DMS114 treated with DMSO at 0.1 percent for 48 hours (cell line): ENCODE data around the gene CXorf49.
"Not testable (repeated sequence)": the region's sequence is repeated elsewhere in the genome, so short reads cannot be mapped to it uniquely, and the experiment has no call there.

Experiments used
- DNase-seq: peaks from one replicate; lab custom pipeline; 2025; ENCODE audit not compliant: unreplicated experiment; lab: John Stamatoyannopoulos, UW

CXorf49 gene

GRCh38 chrX:71718185-71718584 is at the start of gene CXorf49:
Gene CXorf49 (minus strand): TSS chrX:71718285. CDS start chrX:71718151, 134 bp downstream.
- not testable (repeated sequence) for DNase-seq

GRCh38 chrX:71767134-71767533 is 49.0 kb upstream of the CXorf49 start:
- not testable (repeated sequence) for DNase-seq

GRCh38 chrX:71765613-71766012 is 47.5 kb upstream of the CXorf49 start:
- not testable (repeated sequence) for DNase-seq

- DNase-seq: not testable (repeated sequence)
Measured at GRCh38 chrX:71764832-71765231, 46.7 kb upstream of the CXorf49 start.

GRCh38 chrX:71763049-71763448 is 45.0 kb upstream of the CXorf49 start, which contains the start of gene CXorf49B:
Gene CXorf49B (plus strand): TSS chrX:71763349. CDS start chrX:71763424, 75 bp downstream.
- DNase-seq: not testable (repeated sequence)

- DNase-seq: not testable (repeated sequence)
Measured at GRCh38 chrX:71760688-71761281, 42.7 kb upstream of the CXorf49 start.

GRCh38 chrX:71720289-71720886 is 2.3 kb upstream of the CXorf49 start:
- DNase-seq: not testable (repeated sequence)

GRCh38 chrX:71719195-71719594 is 1.1 kb upstream of the CXorf49 start:
- DNase-seq: not testable (repeated sequence)

GRCh38 chrX:71716323-71716722 is 1.8 kb downstream of the CXorf49 start:
- DNase-seq: not testable (repeated sequence)

- not testable (repeated sequence) for DNase-seq
Measured at GRCh38 chrX:71715551-71715950, 2.5 kb downstream of the CXorf49 start.

- DNase-seq: not testable (repeated sequence)
Measured at GRCh38 chrX:71714064-71714463, 4.0 kb downstream of the CXorf49 start.

- not testable (repeated sequence) for DNase-seq
Measured at GRCh38 chrX:71702853-71703252, 15.2 kb downstream of the CXorf49 start.

GRCh38 chrX:71699023-71699344 is 19.1 kb downstream of the CXorf49 start:
- DNase-seq: not testable (repeated sequence)

- not testable (repeated sequence) for DNase-seq
Measured at GRCh38 chrX:71698299-71699022, 19.6 kb downstream of the CXorf49 start.

- DNase-seq: not testable (repeated sequence)
Measured at GRCh38 chrX:71697466-71698298, 20.4 kb downstream of the CXorf49 start.

- not testable (repeated sequence) for DNase-seq
Measured at GRCh38 chrX:71696641-71697465, 21.2 kb downstream of the CXorf49 start.

GRCh38 chrX:71679575-71680207 is 38.4 kb downstream of the CXorf49 start:
- DNase-seq: no peak

- not testable (repeated sequence) for DNase-seq
Measured at GRCh38 chrX:71677195-71677594, 40.9 kb downstream of the CXorf49 start.

- DNase-seq: not testable (repeated sequence)
Measured at GRCh38 chrX:71676068-71676795, 41.9 kb downstream of the CXorf49 start.
